NB4 (cell line): ENCODE measurements around the gene RAB3B.

Experiments used
- DNase-seq: peaks from one replicate; pipeline ENCODE4 v3.0.0; 2010; ENCODE audit warnings: low read depth
- H3K4me3 ChIP-seq: one replicate; pipeline ENCODE4 v1.5.1; 2011; ENCODE audit warnings: mild to moderate bottlenecking, low read depth, low read length, moderate library complexity
- MYC ChIP-seq: IDR thresholded peaks from 2 replicates; pipeline ENCODE4 v1.6.1; 2011; ENCODE audit warnings: low read depth, low read length
- POLR2A ChIP-seq: IDR thresholded peaks from 2 replicates; pipeline ENCODE4 v1.6.1; 2011; ENCODE audit warnings: mild to moderate bottlenecking; ENCODE audit not compliant: insufficient read length; ENCODE audit errors: extremely low read depth
- TF ChIP-seq, protein P1 (sequence below): IDR thresholded peaks from 2 replicates; pipeline ENCODE4 v1.6.1; 2011; ENCODE audit warnings: low read depth, low read length
- TF ChIP-seq, protein P2 (sequence below): IDR thresholded peaks from one replicate; pipeline ENCODE4 v1.5.1; 2012; ENCODE audit warnings: low read depth, low read length

The RAB3B gene

DNA sequence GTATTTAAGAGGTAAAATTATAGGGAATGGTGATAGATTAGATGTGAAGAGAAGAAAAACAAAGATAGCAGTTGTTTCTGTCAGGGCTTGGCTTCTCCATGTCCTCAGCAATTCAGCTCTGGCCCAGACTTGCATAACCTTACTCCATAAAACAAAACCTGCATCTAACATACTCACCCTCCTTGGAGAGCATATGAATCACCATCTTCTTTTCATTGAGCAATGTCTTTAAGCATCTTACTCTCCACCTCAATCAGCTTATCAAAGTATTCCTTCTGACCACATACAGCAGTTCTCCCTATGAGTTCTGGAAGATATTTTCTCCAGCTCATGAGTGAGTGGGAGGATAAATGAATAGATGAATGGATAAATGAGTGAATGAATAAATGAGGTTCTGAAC is 49.0 kb downstream of the RAB3B start:
- no peak for TF ChIP-seq POLR2A
- TF ChIP-seq, protein P1, sequence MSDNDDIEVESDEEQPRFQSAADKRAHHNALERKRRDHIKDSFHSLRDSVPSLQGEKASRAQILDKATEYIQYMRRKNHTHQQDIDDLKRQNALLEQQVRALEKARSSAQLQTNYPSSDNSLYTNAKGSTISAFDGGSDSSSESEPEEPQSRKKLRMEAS, result no peak
- no peak for TF ChIP-seq MYC
- TF ChIP-seq, protein P2, sequence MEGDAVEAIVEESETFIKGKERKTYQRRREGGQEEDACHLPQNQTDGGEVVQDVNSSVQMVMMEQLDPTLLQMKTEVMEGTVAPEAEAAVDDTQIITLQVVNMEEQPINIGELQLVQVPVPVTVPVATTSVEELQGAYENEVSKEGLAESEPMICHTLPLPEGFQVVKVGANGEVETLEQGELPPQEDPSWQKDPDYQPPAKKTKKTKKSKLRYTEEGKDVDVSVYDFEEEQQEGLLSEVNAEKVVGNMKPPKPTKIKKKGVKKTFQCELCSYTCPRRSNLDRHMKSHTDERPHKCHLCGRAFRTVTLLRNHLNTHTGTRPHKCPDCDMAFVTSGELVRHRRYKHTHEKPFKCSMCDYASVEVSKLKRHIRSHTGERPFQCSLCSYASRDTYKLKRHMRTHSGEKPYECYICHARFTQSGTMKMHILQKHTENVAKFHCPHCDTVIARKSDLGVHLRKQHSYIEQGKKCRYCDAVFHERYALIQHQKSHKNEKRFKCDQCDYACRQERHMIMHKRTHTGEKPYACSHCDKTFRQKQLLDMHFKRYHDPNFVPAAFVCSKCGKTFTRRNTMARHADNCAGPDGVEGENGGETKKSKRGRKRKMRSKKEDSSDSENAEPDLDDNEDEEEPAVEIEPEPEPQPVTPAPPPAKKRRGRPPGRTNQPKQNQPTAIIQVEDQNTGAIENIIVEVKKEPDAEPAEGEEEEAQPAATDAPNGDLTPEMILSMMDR, result no peak
- H3K4me3 ChIP-seq, result no peak overlapping the region
- no peak for DNase-seq

DNA sequence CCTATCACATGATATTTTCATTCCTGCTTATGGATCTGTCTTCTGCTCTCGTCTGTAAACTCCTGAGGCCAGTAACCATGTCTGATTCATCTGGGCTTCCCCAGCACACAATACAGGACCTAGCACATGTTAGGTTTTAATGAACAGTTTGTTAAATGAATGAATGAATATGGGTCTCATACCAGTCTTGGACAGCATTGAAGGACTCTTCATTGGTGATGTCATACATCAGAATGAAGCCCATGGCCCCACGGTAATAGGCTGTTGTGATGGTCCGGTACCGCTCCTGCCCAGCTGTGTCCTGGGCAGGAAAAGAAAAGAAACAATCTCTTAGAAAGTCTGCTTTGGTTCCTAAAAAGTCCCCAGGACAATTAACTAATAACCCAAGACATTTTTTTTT is 53.4 kb downstream of the RAB3B start:
- TF ChIP-seq MYC, result no peak
- TF ChIP-seq, protein P2, result no peak
- no peak overlapping the region for H3K4me3 ChIP-seq
- DNase-seq, result no peak

DNA sequence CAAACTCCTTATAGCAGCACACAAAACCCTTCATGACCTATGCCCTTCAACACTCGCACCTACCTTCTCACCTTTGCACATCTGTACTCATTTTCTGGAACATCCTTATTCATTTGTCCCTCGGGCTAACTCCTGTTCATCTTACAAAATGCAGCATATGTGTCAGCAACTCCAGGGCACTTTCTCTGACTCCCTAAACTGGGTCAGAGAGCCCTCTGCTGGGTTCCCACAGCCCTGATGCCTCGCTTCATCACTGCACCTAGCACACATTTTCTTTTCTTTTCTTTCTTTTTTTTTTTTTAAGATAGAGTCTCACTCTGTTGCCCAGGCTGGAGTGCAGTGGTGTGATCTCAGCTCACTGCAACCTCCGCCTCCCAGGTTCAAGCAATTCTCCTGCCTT is 54.0 kb downstream of the RAB3B start:
- TF ChIP-seq, protein P1, result no peak
- TF ChIP-seq, protein P2, result peak; percentile 3
- no peak overlapping the region for H3K4me3 ChIP-seq
- peak; percentile 12 for DNase-seq

DNA sequence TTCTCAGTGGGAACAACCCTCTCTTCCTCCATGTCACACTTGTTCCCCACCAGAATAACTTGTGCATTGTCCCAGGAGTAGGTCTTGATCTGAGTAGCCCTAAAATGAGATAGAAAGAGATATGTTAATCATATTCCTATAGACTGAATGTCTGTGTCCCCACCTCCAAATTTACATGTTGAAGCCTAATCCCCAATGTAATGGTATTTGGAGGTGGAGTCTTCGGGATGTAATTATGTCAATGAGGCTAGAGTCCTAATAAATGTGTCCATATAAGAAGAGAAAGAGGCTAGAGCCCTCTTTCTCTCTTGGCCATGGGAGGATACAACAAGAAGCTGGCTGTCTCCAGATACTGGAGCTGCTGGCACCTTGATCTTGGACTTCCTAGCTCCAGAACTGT is 57.2 kb downstream of the RAB3B start:
- DNase-seq, result no peak
- H3K4me3 ChIP-seq, result no peak overlapping the region
- TF ChIP-seq, protein P2, result no peak
- no peak for TF ChIP-seq MYC
- TF ChIP-seq POLR2A, result no peak
- TF ChIP-seq, protein P1, result no peak

DNA sequence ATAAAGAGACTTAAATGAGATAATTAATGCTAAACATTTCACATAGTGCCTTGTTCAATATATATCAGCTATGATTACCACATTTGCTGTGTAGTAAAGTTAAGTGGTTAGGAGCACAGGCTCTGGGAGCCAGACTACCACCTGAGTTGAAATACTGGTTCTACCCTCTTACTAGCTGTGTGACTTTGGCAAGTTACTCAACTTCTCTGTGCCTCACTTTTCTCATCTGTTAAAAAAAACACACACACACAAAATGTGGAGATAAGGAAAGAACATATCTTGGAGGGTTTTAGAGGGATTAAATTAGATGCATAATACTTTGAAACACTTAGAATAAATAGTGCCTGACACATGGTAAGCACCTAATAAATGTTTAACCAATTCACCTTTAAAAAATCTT is 60.2 kb downstream of the RAB3B start:
- TF ChIP-seq, protein P1, result no peak
- TF ChIP-seq, protein P2, result no peak
- TF ChIP-seq POLR2A (no peak), MYC (no peak)
- no peak for DNase-seq
- H3K4me3 ChIP-seq, result no peak overlapping the region

DNA sequence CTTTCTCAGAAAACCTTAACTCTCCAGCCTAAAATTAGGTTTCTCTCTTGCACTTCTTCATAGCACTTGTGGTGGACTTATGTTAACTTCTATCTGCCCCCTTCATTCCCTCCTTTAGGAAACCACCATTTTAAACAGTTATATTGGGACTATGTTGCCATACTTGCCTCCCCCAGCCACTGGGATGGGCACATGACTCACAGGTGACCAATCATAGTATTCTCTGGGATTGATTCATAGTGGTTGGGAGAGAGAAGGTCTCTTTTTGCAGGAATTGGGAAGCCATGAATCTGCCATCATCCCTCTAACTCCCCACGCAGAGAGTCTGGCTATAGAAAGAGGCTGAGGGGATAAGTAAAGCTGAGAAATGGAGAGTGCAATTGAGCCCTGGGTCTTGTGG is 61.6 kb downstream of the RAB3B start:
- TF ChIP-seq, protein P1, result no peak
- TF ChIP-seq, protein P2, result no peak
- TF ChIP-seq MYC (no peak), POLR2A (no peak)
- no peak for DNase-seq
- no peak overlapping the region for H3K4me3 ChIP-seq
